Neural progenitor cell (in vitro differentiated cells): ENCODE data around the gene RNASEH2A.

Source experiments
- CTCF ChIP-seq: fragments of 200-600 bp; sonication (generic); IDR thresholded peaks from 2 replicates; pipeline ENCODE4 v1.5.1; 2017; ENCODE audit warnings: antibody characterized with exemption, mild to moderate bottlenecking
- EZH2phosphoT487 ChIP-seq: fragments of 200-600 bp; sonication (generic); IDR thresholded peaks from 2 replicates; pipeline ENCODE4 v1.6.1; 2017; ENCODE audit warnings: antibody characterized with exemption

- TF ChIP-seq CTCF, result no peak
- no peak for TF ChIP-seq EZH2phosphoT487
These were observed 28.1 kb upstream of the RNASEH2A start for GRCh38 chr19:12778017-12778904.
